Right cardiac atrium (tissue), 5 donors: ENCODE results near the gene MVB12B. TPM values are rescaled to one million over a fixed set of nuclear protein-coding genes. Genes with fewer than 3 reads are reported as not detected.

ENCODE experiments used
- ATAC-seq, 2 donors: fragments of 200-7000 bp; cut with Tn5 transposase; one replicate each; pipeline versions ENCODE4 v1.8.0 to v1.9.1; 2020; ENCODE audit warnings: moderate library complexity in 2 of 2, mild to moderate bottlenecking in 1 of 2
- DNase-seq, 3 donors: peaks; one replicate each; pipeline ENCODE4 v3.0.0-alpha.2; 2020
- H3K27ac ChIP-seq: one replicate; pipeline ENCODE4 v1.5.1; 2013; ENCODE audit warnings: mild to moderate bottlenecking, low read length, control low read depth, moderate library complexity
- H3K27me3 ChIP-seq: one replicate; pipeline ENCODE4 v1.6.1; 2013; ENCODE audit not compliant: control insufficient read depth, insufficient read depth
- H3K4me1 ChIP-seq: one replicate; pipeline ENCODE4 v1.6.1; 2013; ENCODE audit warnings: low read length; ENCODE audit not compliant: control insufficient read depth, insufficient read depth
- H3K4me3 ChIP-seq: one replicate; pipeline ENCODE4 v1.5.1; 2013; ENCODE audit warnings: low read length, control low read depth
- H3K9me3 ChIP-seq: one replicate; pipeline ENCODE4 v1.6.1; 2013; ENCODE audit warnings: low read length; ENCODE audit not compliant: control insufficient read depth
- WGBS: extraction: QIAGEN DNeasy Blood & Tissue Kit; methylation state at CpG from one replicate; pipeline ENCODE4 v1.1.7; 2013; 5-methylcytosine and 5-hydroxymethylcytosine counted together
- intact Hi-C, 4 donors: fragments of 100-400 bp; cut with DNase I; formaldehyde crosslinking; loops; one replicate each; pipeline versions ENCODE4 v1.11.0 to v1.14.0; 2022 to 2023
- polyA plus RNA-seq: library from polyadenylated mRNA; stranded (reverse); fragments of 200-250 nt; gene quantifications from one replicate; pipeline ENCODE4 v1.2.3, GENCODE V29; 2013
- total RNA-seq, 4 donors: library from RNA; stranded (reverse); fragmentation: NEBNext Ultra II Directional; extraction: Animal tissue kit (Norgen Biotek cat#: 25700); gene quantifications; one replicate each; pipeline ENCODE4 v1.2.1, GENCODE V29; 2021
- donor health status: healthy with polysubstance abuse.
- donor health status: DM: no; HTN: yes; CAD: no.
- donor health status: DM: no; HTN: no; CAD: no.
- donor health status: DM: no; HTN: yes; CAD: no; lungs with severe emphysema.
- donor health status: DM: yes; HTN: yes; CAD: no.

Gene MVB12B
- total and polyA plus RNA-seq, 5 donors, result 5.8 to 12.8 (median 12.0) TPM

- Histone ChIP-seq H3K27ac (no peak overlapping the region), H3K9me3 (no peaks in the 10 kb centered on the region), H3K4me1 (no peaks in the 10 kb centered on the region), H3K27me3 (no peaks in the 10 kb centered on the region), H3K4me3 (no peak overlapping the region)
- DNase-seq (peak in 2 of 3 donors; percentile 71 to 74), ATAC-seq (no peak)
- intact Hi-C loops, result no loop called here
- WGBS, result 40% methylated on average over 11 of the region's 11 CpGs
Observed at GRCh38 chr9:126521089-126521488, 194.5 kb downstream of the MVB12B start.

DNA sequence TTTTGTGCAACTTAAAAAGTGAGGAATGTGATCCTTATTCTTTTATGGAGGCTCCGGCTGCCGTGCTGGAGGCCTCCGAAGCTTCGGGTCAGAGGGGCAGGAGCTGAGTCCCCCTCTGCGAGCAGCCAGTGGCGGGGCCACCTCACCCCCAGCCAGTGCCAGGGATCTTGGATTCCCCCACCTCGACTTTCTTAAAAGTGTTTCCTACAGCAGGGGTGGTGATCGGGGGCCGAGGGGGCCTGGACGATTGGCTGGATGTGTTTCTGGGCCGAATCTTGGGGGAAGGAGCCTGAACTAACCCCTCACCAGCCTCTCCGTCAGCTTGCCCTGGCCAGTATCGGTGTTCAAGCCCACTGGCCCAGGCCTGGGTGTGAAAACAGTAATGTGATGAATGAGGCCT, 194.9 kb downstream of the MVB12B start:
- no peaks in the 10 kb centered on the region for H3K4me1 ChIP-seq
- intact Hi-C loops, result no loop called here
- no peak overlapping the region for H3K27ac ChIP-seq
- no peak overlapping the region for H3K4me3 ChIP-seq
- WGBS, result 61% methylated on average over 13 of the region's 13 CpGs
- H3K27me3 ChIP-seq, result no peaks in the 10 kb centered on the region
- ATAC-seq (no peak), DNase-seq (peak in 1 of 3 donors; percentile 62)
- H3K9me3 ChIP-seq, result no peaks in the 10 kb centered on the region

GRCh38 chr9:126521976-126522590, 195.5 kb downstream of the MVB12B start:
- H3K27ac ChIP-seq, result no peak overlapping the region
- ATAC-seq (no peak), DNase-seq (peak in 1 of 3 donors; percentile 44)
- no peaks in the 10 kb centered on the region for H3K4me1 ChIP-seq
- intact Hi-C loops, result no loop called here
- no peak overlapping the region for H3K4me3 ChIP-seq
- WGBS, result 88% methylated on average over 10 of the region's 10 CpGs
- no peaks in the 10 kb centered on the region for H3K27me3 ChIP-seq
- no peaks in the 10 kb centered on the region for H3K9me3 ChIP-seq

GRCh38 chr9:126522612-126523356, 196.2 kb downstream of the MVB12B start:
- 56% methylated on average over 18 of the region's 18 CpGs for WGBS
- DNase-seq, result peak in 2 of 3 donors; percentile 90 to 91
- Histone ChIP-seq H3K4me1 (no peaks in the 10 kb centered on the region), H3K27me3 (no peaks in the 10 kb centered on the region), H3K9me3 (no peaks in the 10 kb centered on the region), H3K4me3 (no peak overlapping the region), H3K27ac (peak overlapping the region; percentile 32)
- intact Hi-C loops, result no loop called here
- peak; percentile 56 to 81 for ATAC-seq

DNA sequence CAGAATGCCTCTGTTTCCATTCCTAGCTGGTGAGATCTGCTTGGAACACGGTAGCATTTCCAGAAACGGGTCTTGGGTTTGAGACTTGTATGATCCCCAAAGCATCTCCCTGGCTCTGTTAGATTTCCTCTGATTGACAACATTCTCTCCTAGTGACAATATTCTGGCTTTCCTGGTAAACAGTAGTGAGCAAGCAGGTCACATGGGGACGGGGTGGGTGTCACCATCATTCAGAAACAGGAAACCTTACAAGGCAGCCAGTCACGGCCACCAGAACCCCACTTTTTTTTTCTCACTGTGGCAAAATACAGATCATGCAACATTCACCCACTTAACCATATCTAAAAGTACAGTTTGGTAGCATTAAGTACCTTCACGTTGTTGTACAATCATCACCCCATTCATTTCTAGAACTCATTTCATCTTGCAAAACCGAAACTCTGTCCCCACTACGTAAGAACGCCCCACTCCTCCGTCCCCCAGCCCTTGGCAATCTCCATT, 197.0 kb downstream of the MVB12B start:
- H3K9me3 ChIP-seq, result no peaks in the 10 kb centered on the region
- WGBS, result 40% methylated on average over 9 of the region's 9 CpGs
- ATAC-seq, result peak; percentile 38 to 52
- no peak overlapping the region for H3K27ac ChIP-seq
- H3K4me3 ChIP-seq, result no peak overlapping the region
- DNase-seq, result peak in 1 of 3 donors; percentile 85
- intact Hi-C loops, result no loop called here
- H3K27me3 ChIP-seq, result no peaks in the 10 kb centered on the region
- H3K4me1 ChIP-seq, result no peaks in the 10 kb centered on the region

DNA sequence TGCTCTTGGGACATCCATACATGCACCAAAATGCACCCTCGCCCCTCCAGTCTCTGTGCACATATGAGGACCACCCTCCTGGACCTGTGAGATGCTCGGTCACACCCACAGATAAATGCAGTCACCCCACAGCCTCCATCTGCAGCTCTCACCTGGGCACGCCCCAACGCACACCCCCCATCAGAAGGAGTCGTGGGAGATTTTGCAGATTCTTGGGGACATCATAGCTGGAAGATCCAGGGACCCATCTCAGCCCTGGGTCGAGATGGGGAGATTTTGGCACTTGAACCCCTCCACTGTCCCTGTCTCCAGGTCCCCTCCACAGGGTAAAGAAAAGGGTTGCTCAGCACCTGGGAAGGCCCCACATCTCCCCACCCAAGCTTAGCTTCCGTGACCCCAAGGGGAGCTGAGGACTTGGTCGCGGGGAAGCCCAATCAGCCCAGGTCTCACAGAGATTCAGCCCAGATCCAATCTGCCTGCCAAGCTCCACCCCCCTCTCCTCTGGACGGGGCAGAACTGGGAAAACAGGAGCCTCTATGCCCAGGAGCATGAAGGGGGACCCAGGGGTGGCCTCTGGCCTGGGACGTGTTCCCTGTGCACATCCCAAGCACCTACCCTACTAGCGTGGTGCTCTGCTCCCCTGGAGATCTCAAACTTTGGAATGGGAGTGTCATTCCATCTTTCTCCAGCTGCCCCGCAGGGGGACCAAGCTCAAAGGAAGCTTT, 197.9 kb downstream of the MVB12B start:
- 74% methylated on average over 13 of the region's 13 CpGs for WGBS
- DNase-seq (peak in 1 of 3 donors; percentile 59), ATAC-seq (no peak)
- intact Hi-C loops, result no loop called here
- Histone ChIP-seq H3K9me3 (no peaks in the 10 kb centered on the region), H3K27me3 (no peaks in the 10 kb centered on the region), H3K4me1 (no peaks in the 10 kb centered on the region), H3K4me3 (no peak overlapping the region), H3K27ac (no peak overlapping the region)

- no peaks in the 10 kb centered on the region for H3K9me3 ChIP-seq
- ATAC-seq, result no peak
- no peaks in the 10 kb centered on the region for H3K27me3 ChIP-seq
- DNase-seq, result no peak
- no peaks in the 10 kb centered on the region for H3K4me1 ChIP-seq
- intact Hi-C loops, result no loop called here
- H3K4me3 ChIP-seq, result no peak overlapping the region
- WGBS, result 61% methylated on average over 19 of the region's 19 CpGs
- H3K27ac ChIP-seq, result no peak overlapping the region
Observed at GRCh38 chr9:126526218-126527108, 199.8 kb downstream of the MVB12B start.

GRCh38 chr9:126527109-126527825, 200.6 kb downstream of the MVB12B start:
- Histone ChIP-seq H3K4me1 (no peaks in the 10 kb centered on the region), H3K27ac (no peak overlapping the region), H3K4me3 (no peak overlapping the region), H3K9me3 (no peaks in the 10 kb centered on the region), H3K27me3 (no peaks in the 10 kb centered on the region)
- ATAC-seq, result no peak
- intact Hi-C loops, result no loop called here
- no peak for DNase-seq
- WGBS, result 83% methylated on average over 20 of the region's 20 CpGs

DNA sequence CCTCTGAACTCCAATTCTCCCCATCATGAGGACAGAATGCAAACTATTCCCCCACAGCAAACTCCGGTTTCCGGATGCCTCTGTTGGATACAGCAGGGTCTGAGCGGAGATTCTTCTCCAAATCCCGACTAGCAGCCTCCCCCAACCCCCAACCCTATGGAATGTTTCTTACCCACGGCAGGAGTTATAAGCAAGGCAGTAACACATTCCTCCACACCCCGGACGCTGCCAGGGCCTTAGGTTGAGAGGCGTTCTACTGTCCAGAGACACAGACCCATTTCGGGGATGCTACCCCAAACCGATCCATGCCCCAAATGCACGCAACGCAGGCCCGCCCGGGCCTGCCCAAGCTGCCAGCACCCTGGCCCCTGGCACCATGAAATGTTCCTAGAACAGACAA, 201.5 kb downstream of the MVB12B start:
- 90% methylated on average over 14 of the region's 14 CpGs for WGBS
- intact Hi-C loops, result no loop called here
- Histone ChIP-seq H3K27ac (no peak overlapping the region), H3K9me3 (no peaks in the 10 kb centered on the region), H3K4me3 (no peak overlapping the region), H3K27me3 (no peaks in the 10 kb centered on the region), H3K4me1 (no peaks in the 10 kb centered on the region)
- no peak for ATAC-seq
- DNase-seq, result no peak

- intact Hi-C loops, result no loop called here
- Histone ChIP-seq H3K4me3 (no peak overlapping the region), H3K4me1 (no peaks in the 10 kb centered on the region), H3K27ac (no peak overlapping the region), H3K27me3 (no peaks in the 10 kb centered on the region), H3K9me3 (no peaks in the 10 kb centered on the region)
- no peak for DNase-seq
- 94% methylated on average over 10 of the region's 10 CpGs for WGBS
- no peak for ATAC-seq
Observed at GRCh38 chr9:126528915-126529314, 202.3 kb downstream of the MVB12B start.
